ENCODE results near the gene KCNK18.
"Not testable (repeated sequence)": the region's sequence is repeated elsewhere in the genome, so short reads cannot be mapped to it uniquely, and the experiment has no call there.

KCNK18 gene

GRCh38 chr10:117222976-117223692 is 25.8 kb downstream of the KCNK18 start:
- DNase-seq: no peak

GRCh38 chr10:117223693-117224430 is 26.6 kb downstream of the KCNK18 start:
- no peak for DNase-seq

- no peak for DNase-seq
These were observed 27.6 kb downstream of the KCNK18 start for GRCh38 chr10:117224881-117225280.

- DNase-seq: no peak
These were observed 29.6 kb downstream of the KCNK18 start for GRCh38 chr10:117226813-117227451.

GRCh38 chr10:117228210-117228609 is 30.9 kb downstream of the KCNK18 start:
- no peak for DNase-seq

- not testable (repeated sequence) for DNase-seq
These were observed 32.8 kb downstream of the KCNK18 start for GRCh38 chr10:117230107-117230506.

GRCh38 chr10:117237401-117237991 is 40.2 kb downstream of the KCNK18 start:
- no peak for DNase-seq

GRCh38 chr10:117239051-117239450 is 41.8 kb downstream of the KCNK18 start:
- no peak for DNase-seq

GRCh38 chr10:117239721-117240620 is 42.7 kb downstream of the KCNK18 start:
- no peak for DNase-seq

GRCh38 chr10:117240621-117241529 is 43.6 kb downstream of the KCNK18 start, which contains the start of gene SLC18A2:
Gene SLC18A2 (plus strand): TSS chr10:117241114. CDS start chr10:117241694, 580 bp downstream.
- no peak for DNase-seq

- no peak for DNase-seq
These were observed 44.5 kb downstream of the KCNK18 start for GRCh38 chr10:117241541-117242462.

GRCh38 chr10:117242463-117242832 is 45.2 kb downstream of the KCNK18 start:
- no peak for DNase-seq

- no peak for DNase-seq
These were observed 49.8 kb downstream of the KCNK18 start for GRCh38 chr10:117246997-117247671.

GRCh38 chr10:117248750-117249465 is 51.6 kb downstream of the KCNK18 start:
- DNase-seq: no peak

- DNase-seq: no peak
These were observed 52.3 kb downstream of the KCNK18 start for GRCh38 chr10:117249493-117250093.

GRCh38 chr10:117250411-117250810 is 53.1 kb downstream of the KCNK18 start:
- DNase-seq: no peak

GRCh38 chr10:117253908-117254307 is 56.6 kb downstream of the KCNK18 start:
- DNase-seq: no peak

GRCh38 chr10:117254338-117254737 is 57.0 kb downstream of the KCNK18 start:
- DNase-seq: no peak

All from CD4-positive, alpha-beta T cell treated with Interleukin-17A for 4 hours (primary cell).